Measurements from ENCODE around the gene SLC2A1.

SLC2A1 gene

GRCh38 chr1:42990757-42991346 is 32.2 kb upstream of the SLC2A1 start:
- Mint-ChIP-seq H3K36me3 (ENCODE audit: low read depth) (no peaks in the 10 kb centered on the region), H3K27ac (no peak overlapping the region), H3K27me3 (ENCODE audit: low read depth) (no peaks in the 10 kb centered on the region), H3K4me1 (ENCODE audit: low read depth) (no peaks in the 10 kb centered on the region), H3K9me3 (no peaks in the 10 kb centered on the region), H3K4me3 (no peak overlapping the region)

GRCh38 chr1:42983693-42984092 is 25.0 kb upstream of the SLC2A1 start:
- no peaks in the 10 kb centered on the region for H3K9me3 Mint-ChIP-seq
- no peak overlapping the region for H3K4me3 Mint-ChIP-seq
- peaks cover 9% of the 10 kb centered on the region for H3K27me3 Mint-ChIP-seq (ENCODE audit: low read depth)
- H3K27ac Mint-ChIP-seq: no peak overlapping the region
- no peaks in the 10 kb centered on the region for H3K4me1 Mint-ChIP-seq (ENCODE audit: low read depth)
- peaks cover 2% of the 10 kb centered on the region for H3K36me3 Mint-ChIP-seq (ENCODE audit: low read depth)

- peaks cover 9% of the 10 kb centered on the region for H3K27me3 Mint-ChIP-seq (ENCODE audit: low read depth)
Observed at GRCh38 chr1:42983253-42983652, 24.6 kb upstream of the SLC2A1 start.

GRCh38 chr1:42982641-42983040 is 24.0 kb upstream of the SLC2A1 start:
- H3K4me3 Mint-ChIP-seq: no peak overlapping the region
- H3K4me1 Mint-ChIP-seq (ENCODE audit: low read depth): no peaks in the 10 kb centered on the region
- H3K27ac Mint-ChIP-seq: no peak overlapping the region

More at GRCh38 chr1:42983253-42983652, 24.6 kb upstream of the SLC2A1 start:
- no peaks in the 10 kb centered on the region for H3K9me3 Mint-ChIP-seq
- peaks cover 2% of the 10 kb centered on the region for H3K36me3 Mint-ChIP-seq (ENCODE audit: low read depth)
- no peak overlapping the region for H3K4me3 Mint-ChIP-seq
- no peak overlapping the region for H3K27ac Mint-ChIP-seq
- H3K4me1 Mint-ChIP-seq (ENCODE audit: low read depth): no peaks in the 10 kb centered on the region

GRCh38 chr1:42981871-42982270 is 23.2 kb upstream of the SLC2A1 start:
- Mint-ChIP-seq H3K27me3 (ENCODE audit: low read depth) (peaks cover 9% of the 10 kb centered on the region), H3K27ac (no peak overlapping the region), H3K36me3 (ENCODE audit: low read depth) (peaks cover 2% of the 10 kb centered on the region), H3K9me3 (no peaks in the 10 kb centered on the region), H3K4me1 (ENCODE audit: low read depth) (no peaks in the 10 kb centered on the region), H3K4me3 (no peak overlapping the region)

More at GRCh38 chr1:42982641-42983040, 24.0 kb upstream of the SLC2A1 start:
- Mint-ChIP-seq H3K27me3 (ENCODE audit: low read depth) (peaks cover 9% of the 10 kb centered on the region), H3K36me3 (ENCODE audit: low read depth) (peaks cover 2% of the 10 kb centered on the region), H3K9me3 (no peaks in the 10 kb centered on the region)

GRCh38 chr1:42981255-42981805 is 22.7 kb upstream of the SLC2A1 start:
- no peak overlapping the region for H3K4me3 Mint-ChIP-seq
- peaks cover 2% of the 10 kb centered on the region for H3K36me3 Mint-ChIP-seq (ENCODE audit: low read depth)
- no peak overlapping the region for H3K27ac Mint-ChIP-seq
- H3K4me1 Mint-ChIP-seq (ENCODE audit: low read depth): no peaks in the 10 kb centered on the region
- H3K27me3 Mint-ChIP-seq (ENCODE audit: low read depth): peaks cover 9% of the 10 kb centered on the region
- no peaks in the 10 kb centered on the region for H3K9me3 Mint-ChIP-seq

- Mint-ChIP-seq H3K27me3 (ENCODE audit: low read depth) (peaks cover 9% of the 10 kb centered on the region), H3K4me3 (no peak overlapping the region), H3K4me1 (ENCODE audit: low read depth) (no peaks in the 10 kb centered on the region), H3K9me3 (no peaks in the 10 kb centered on the region), H3K36me3 (ENCODE audit: low read depth) (peaks cover 2% of the 10 kb centered on the region), H3K27ac (no peak overlapping the region)
Observed at GRCh38 chr1:42979896-42980800, 21.5 kb upstream of the SLC2A1 start.

GRCh38 chr1:42979036-42979430 is 20.4 kb upstream of the SLC2A1 start:
- no peak overlapping the region for H3K4me3 Mint-ChIP-seq
- H3K9me3 Mint-ChIP-seq: no peaks in the 10 kb centered on the region
- no peaks in the 10 kb centered on the region for H3K4me1 Mint-ChIP-seq (ENCODE audit: low read depth)
- H3K27ac Mint-ChIP-seq: no peak overlapping the region
- peaks cover 9% of the 10 kb centered on the region for H3K27me3 Mint-ChIP-seq (ENCODE audit: low read depth)
- peaks cover 4% of the 10 kb centered on the region for H3K36me3 Mint-ChIP-seq (ENCODE audit: low read depth)

GRCh38 chr1:42978317-42979035 is 19.8 kb upstream of the SLC2A1 start:
- Mint-ChIP-seq H3K9me3 (no peaks in the 10 kb centered on the region), H3K27me3 (ENCODE audit: low read depth) (peaks cover 9% of the 10 kb centered on the region), H3K4me3 (no peak overlapping the region), H3K4me1 (ENCODE audit: low read depth) (no peaks in the 10 kb centered on the region), H3K36me3 (ENCODE audit: low read depth) (peaks cover 4% of the 10 kb centered on the region), H3K27ac (no peak overlapping the region)

GRCh38 chr1:42977653-42978052 is 19.0 kb upstream of the SLC2A1 start:
- Mint-ChIP-seq H3K9me3 (no peaks in the 10 kb centered on the region), H3K27me3 (ENCODE audit: low read depth) (peaks cover 9% of the 10 kb centered on the region), H3K4me1 (ENCODE audit: low read depth) (no peaks in the 10 kb centered on the region), H3K27ac (no peak overlapping the region), H3K4me3 (no peak overlapping the region), H3K36me3 (ENCODE audit: low read depth) (peaks cover 4% of the 10 kb centered on the region)

GRCh38 chr1:42975561-42976225 is 17.0 kb upstream of the SLC2A1 start:
- no peak overlapping the region for H3K27ac Mint-ChIP-seq
- H3K4me3 Mint-ChIP-seq: no peak overlapping the region
- H3K36me3 Mint-ChIP-seq (ENCODE audit: low read depth): peaks cover 4% of the 10 kb centered on the region
- no peaks in the 10 kb centered on the region for H3K4me1 Mint-ChIP-seq (ENCODE audit: low read depth)
- H3K27me3 Mint-ChIP-seq (ENCODE audit: low read depth): peaks cover 3% of the 10 kb centered on the region
- H3K9me3 Mint-ChIP-seq: no peaks in the 10 kb centered on the region

GRCh38 chr1:42974767-42975437 is 16.2 kb upstream of the SLC2A1 start:
- Mint-ChIP-seq H3K27ac (no peak overlapping the region), H3K9me3 (no peaks in the 10 kb centered on the region), H3K4me3 (no peak overlapping the region), H3K4me1 (ENCODE audit: low read depth) (no peaks in the 10 kb centered on the region), H3K36me3 (ENCODE audit: low read depth) (peaks cover 4% of the 10 kb centered on the region), H3K27me3 (ENCODE audit: low read depth) (no peaks in the 10 kb centered on the region)

- Mint-ChIP-seq H3K4me1 (ENCODE audit: low read depth) (no peaks in the 10 kb centered on the region), H3K27me3 (ENCODE audit: low read depth) (no peaks in the 10 kb centered on the region), H3K36me3 (ENCODE audit: low read depth) (peaks cover 2% of the 10 kb centered on the region), H3K4me3 (no peak overlapping the region), H3K27ac (no peak overlapping the region), H3K9me3 (no peaks in the 10 kb centered on the region)
Observed at GRCh38 chr1:42973799-42974198, 15.1 kb upstream of the SLC2A1 start.

- Mint-ChIP-seq H3K27me3 (ENCODE audit: low read depth) (peaks cover 1% of the 10 kb centered on the region), H3K9me3 (no peaks in the 10 kb centered on the region), H3K36me3 (ENCODE audit: low read depth) (peaks cover 2% of the 10 kb centered on the region), H3K4me3 (no peak overlapping the region), H3K4me1 (ENCODE audit: low read depth) (no peaks in the 10 kb centered on the region), H3K27ac (no peak overlapping the region)
Observed at GRCh38 chr1:42973286-42973685, 14.6 kb upstream of the SLC2A1 start.

Data from T-helper 1 cell treated with Interleukin-12 subunit alpha and Interleukin-12 subunit beta and Interleukin-4 antibody, amounts not matched to agents 30 μg/mL and 1 μg/mL, for 36 hours (primary cell).